OCI-LY7 (cell line): ENCODE data around the gene SOX5. TPM values are rescaled to one million over a fixed set of nuclear protein-coding genes. Genes with fewer than 3 reads are reported as not detected.
"Not testable (repeated sequence)": the region's sequence is repeated elsewhere in the genome, so short reads cannot be mapped to it uniquely, and the experiment has no call there.

Source experiments
- BruUV-seq: library from RNA; stranded (reverse); fragments of 400-500 nt; replicated peaks from 2 replicates; lab custom pipeline; 2021; lab: Mats Ljungman, UMichigan
- CTCF ChIA-PET: fragments of 300-600 bp; sonication (Branson Sonifier 250); formaldehyde crosslinking; loops from one replicate; lab custom pipeline; 2022; ENCODE audit warnings: antibody characterized with exemption; ENCODE audit not compliant: unreplicated experiment; lab: Charles Lee
- POLR2A ChIA-PET: fragments of 300-600 bp; sonication (Branson Sonifier 250); formaldehyde crosslinking; loops from one replicate; lab custom pipeline; 2022; ENCODE audit warnings: antibody characterized with exemption; lab: Charles Lee
- DNase-seq: peaks from one replicate; pipeline ENCODE4 v3.0.0-alpha.2; 2015; ENCODE audit warnings: low spot score
- H2AFZ ChIP-seq: fragments of 200-600 bp; sonication (generic), shearing (Covaris generic); 2 replicates; pipeline ENCODE4 v1.6.1; 2014; ENCODE audit warnings: mild to moderate bottlenecking, antibody characterized with exemption, low read length, moderate library complexity
- H3K27ac ChIP-seq: fragments of 200-600 bp; sonication (generic); 2 replicates; pipeline ENCODE4 v1.5.1; 2014; ENCODE audit warnings: mixed run types, low read depth, mild to moderate bottlenecking, moderate library complexity, low read length, inconsistent platforms; ENCODE audit not compliant: poor library complexity, severe bottlenecking
- H3K36me3 ChIP-seq: fragments of 200-600 bp; sonication (generic); 2 replicates; pipeline ENCODE4 v1.6.1; 2014; ENCODE audit warnings: mild to moderate bottlenecking, antibody characterized with exemption, low read length, moderate library complexity, mixed read lengths; ENCODE audit not compliant: insufficient read depth
- H3K4me1 ChIP-seq: fragments of 200-600 bp; sonication (generic); 2 replicates; pipeline ENCODE4 v1.5.1; 2014; ENCODE audit warnings: mild to moderate bottlenecking, low read length; ENCODE audit not compliant: insufficient read depth, poor library complexity, severe bottlenecking
- H3K4me2 ChIP-seq: fragments of 200-600 bp; sonication (generic); 2 replicates; pipeline ENCODE4 v1.6.1; 2014; ENCODE audit warnings: mild to moderate bottlenecking, low read length
- H3K4me3 ChIP-seq: fragments of 200-600 bp; sonication (generic); 2 replicates; pipeline ENCODE4 v1.5.1; 2014; ENCODE audit warnings: mild to moderate bottlenecking, low read depth, low read length; ENCODE audit not compliant: poor library complexity, severe bottlenecking
- H3K79me2 ChIP-seq: fragments of 200-600 bp; sonication (generic); 2 replicates; pipeline ENCODE4 v1.6.1; 2016; ENCODE audit warnings: low read depth, mild to moderate bottlenecking, low read length, moderate library complexity, mixed read lengths; ENCODE audit not compliant: insufficient read depth
- H3K9me2 ChIP-seq: fragments of 200-600 bp; sonication (generic); 2 replicates; pipeline ENCODE4 v1.6.1; 2016; ENCODE audit warnings: mild to moderate bottlenecking, low read length, mixed read lengths; ENCODE audit not compliant: insufficient read depth
- H3K9me3 ChIP-seq: fragments of 200-600 bp; sonication (generic); 2 replicates; pipeline ENCODE4 v1.6.1; 2014; ENCODE audit warnings: mild to moderate bottlenecking, mixed run types, low read length, mixed read lengths
- H4K20me1 ChIP-seq: fragments of 200-600 bp; sonication (generic); 2 replicates; pipeline ENCODE4 v1.6.1; 2014; ENCODE audit warnings: mild to moderate bottlenecking, antibody characterized with exemption, low read length, moderate library complexity, mixed read lengths; ENCODE audit not compliant: insufficient read depth
- CTCF ChIP-seq: fragments of 200-600 bp; sonication (generic); conservative IDR thresholded peaks from 2 replicates; pipeline ENCODE4 v1.5.1; 2014; ENCODE audit warnings: mild to moderate bottlenecking, antibody characterized with exemption, low read length, moderate library complexity, mixed read lengths
- EZH2phosphoT487 ChIP-seq: fragments of 200-600 bp; sonication (generic); IDR thresholded peaks from 2 replicates; pipeline ENCODE4 v1.6.1; 2018; ENCODE audit warnings: low read depth, borderline replicate concordance, mild to moderate bottlenecking, mixed run types, antibody characterized with exemption, low read length, moderate library complexity, mixed read lengths
- intact Hi-C: fragments of 100-400 bp; cut with micrococcal nuclease; formaldehyde crosslinking; loops from one replicate; pipeline ENCODE4 v1.10.0; 2022; ENCODE audit not compliant: unreplicated experiment
- total RNA-seq, 2 experiments: library from RNA; depleted of rRNA in 1 of 2; stranded (reverse); fragments of >200 nt in 1 of 2; shearing (Covaris generic) in 1 of 2; gene quantifications; 2 replicates each; pipeline ENCODE4 v1.2.3, GENCODE V29; 2014 to 2022

Gene SOX5
- total RNA-seq, 2 experiments from 2014 or later: 0.16 TPM; not detected in 1

- no peaks in the 10 kb centered on the region for H3K9me2 ChIP-seq
- no peaks in the 10 kb centered on the region for H3K9me3 ChIP-seq
- H3K27ac ChIP-seq: no peak overlapping the region
- ChIA-PET CTCF (no interaction called here), POLR2A (no interaction called here)
- TF ChIP-seq CTCF (no peak), EZH2phosphoT487 (no peak)
- H3K4me2 ChIP-seq: no peak overlapping the region
- H3K36me3 ChIP-seq: no peaks in the 10 kb centered on the region
- no peak overlapping the region for H3K4me3 ChIP-seq
- H3K79me2 ChIP-seq: no peaks in the 10 kb centered on the region
- no peak for DNase-seq
- intact Hi-C loops: no loop called here
- BruUV-seq: no TSS peak
- H4K20me1 ChIP-seq: no peaks in the 10 kb centered on the region
- no peaks in the 10 kb centered on the region for H3K4me1 ChIP-seq
- H2AFZ ChIP-seq: no peak overlapping the region
These were observed 454.0 kb downstream of the SOX5 start for GRCh38 chr12:23495472-23495871.

- no peaks in the 10 kb centered on the region for H3K36me3 ChIP-seq
- no peak overlapping the region for H3K27ac ChIP-seq
- no TSS peak for BruUV-seq
- H3K9me3 ChIP-seq: no peaks in the 10 kb centered on the region
- no peak for DNase-seq
- no peaks in the 10 kb centered on the region for H4K20me1 ChIP-seq
- no peaks in the 10 kb centered on the region for H3K4me1 ChIP-seq
- TF ChIP-seq EZH2phosphoT487 (no peak), CTCF (no peak)
- CTCF ChIA-PET: no interaction called here
- H3K79me2 ChIP-seq: no peaks in the 10 kb centered on the region
- no peak overlapping the region for H2AFZ ChIP-seq
- H3K4me3 ChIP-seq: no peak overlapping the region
- POLR2A ChIA-PET: no interaction called here
- intact Hi-C loops: no loop called here
- H3K9me2 ChIP-seq: no peaks in the 10 kb centered on the region
- no peak overlapping the region for H3K4me2 ChIP-seq
These were observed 455.8 kb downstream of the SOX5 start for GRCh38 chr12:23493672-23494071.

GRCh38 chr12:23491029-23491428 lies 458.4 kb downstream of the SOX5 start:
- H4K20me1 ChIP-seq, H2AFZ ChIP-seq, H3K36me3 ChIP-seq, DNase-seq, intact Hi-C loops, H3K4me2 ChIP-seq, H3K4me3 ChIP-seq, H3K9me3 ChIP-seq, CTCF ChIA-PET, POLR2A ChIA-PET, BruUV-seq, H3K79me2 ChIP-seq, H3K27ac ChIP-seq, H3K9me2 ChIP-seq, H3K4me1 ChIP-seq: not testable (repeated sequence)
